H1 (cell line): ENCODE data around the gene PNRC1. TPM values are rescaled to one million over a fixed set of nuclear protein-coding genes. Genes with fewer than 3 reads are reported as not detected.

ENCODE experiments used
- CTBP2 ChIP-seq: IDR thresholded peaks from 2 replicates; pipeline ENCODE4 v1.7.0; 2011; ENCODE audit warnings: borderline replicate concordance, mild to moderate bottlenecking, moderate library complexity, mixed read lengths, low read length; ENCODE audit not compliant: insufficient read depth, insufficient read length
- EP300 ChIP-seq, 2 experiments: IDR thresholded peaks; 1 replicate in 1 of 2; 2 replicates in 1 of 2; pipeline ENCODE4 v1.6.1; 2011 to 2012; ENCODE audit warnings: low read depth in 2 of 2, low read length in 2 of 2, mild to moderate bottlenecking in 2 of 2, borderline replicate concordance in 1 of 2, inconsistent platforms in 1 of 2, moderate library complexity in 1 of 2
- SUZ12 ChIP-seq: fragments of 200-600 bp; sonication (generic); IDR thresholded peaks from 2 replicates; pipeline ENCODE4 v1.6.1; 2012; ENCODE audit warnings: mild to moderate bottlenecking, inconsistent platforms, low read length, moderate library complexity, mixed read lengths
- TAF1 ChIP-seq: IDR thresholded peaks from 2 replicates; pipeline ENCODE4 v1.6.1; 2011; ENCODE audit warnings: mild to moderate bottlenecking, low read depth, low read length
- polyA plus RNA-seq, 7 experiments: library from polyadenylated mRNA; depleted of rRNA in 3 of 7; stranded (reverse) in 5 of 7; unstranded in 2 of 7; fragments of >200 nt in 5 of 7; fragments of 200-250 nt in 2 of 7; gene quantifications; 1 replicate in 5 of 7; 2 replicates in 1 of 7; 4 replicates in 1 of 7; pipeline versions ENCODE4 v1.2.1 to v1.2.3, GENCODE V29; 2011 to 2013; ENCODE audit warnings: missing spikeins in 2 of 7, mixed read lengths in 2 of 7
- total RNA-seq: library from RNA; stranded (reverse); fragmentation: NEBNext Ultra II Directional; extraction: Animal tissue kit (Norgen Biotek cat#: 25700); gene quantifications from 2 replicates; pipeline ENCODE4 v1.2.1, GENCODE V29; 2021

PNRC1 gene
- total and polyA plus RNA-seq, 2 of the 8 experiments (the other 6 are each of a cell fraction or from before 2014, with no cell fraction given), result 6.3 to 48.5 TPM

- no peak for TF ChIP-seq EP300 (IDR thresholded peaks at IDR 0.05; ENCODE audit: borderline replicate concordance in 1 of 2, low read depth in 2 of 2, low read length in 2 of 2)
- TF ChIP-seq SUZ12, result no peak
- TF ChIP-seq CTBP2, result no peak
- TF ChIP-seq TAF1, result no peak
These were observed 12.8 kb upstream of the PNRC1 start (continued) for GRCh38 chr6:89067796-89068195.
